H54 (cell line): Measurements from ENCODE around the gene SEMA4C.
"Not testable (repeated sequence)": the region's sequence is repeated elsewhere in the genome, so short reads cannot be mapped to it uniquely, and the experiment has no call there.

ENCODE experiments used
- DNase-seq: peaks from one replicate; pipeline ENCODE4 v3.0.0; 2011; ENCODE audit warnings: low spot score, mixed read lengths; ENCODE audit not compliant: insufficient read length
- FAIRE-seq: peaks from 3 replicates; lab custom pipeline; 2011; peaks lifted over from hg19 to GRCh38; lab: Jason Lieb, UNC
- POLR2A ChIP-seq: IDR thresholded peaks from 2 replicates; pipeline ENCODE4 v1.6.1; 2011; ENCODE audit warnings: low read depth, mild to moderate bottlenecking, low read length

Gene SEMA4C

DNA sequence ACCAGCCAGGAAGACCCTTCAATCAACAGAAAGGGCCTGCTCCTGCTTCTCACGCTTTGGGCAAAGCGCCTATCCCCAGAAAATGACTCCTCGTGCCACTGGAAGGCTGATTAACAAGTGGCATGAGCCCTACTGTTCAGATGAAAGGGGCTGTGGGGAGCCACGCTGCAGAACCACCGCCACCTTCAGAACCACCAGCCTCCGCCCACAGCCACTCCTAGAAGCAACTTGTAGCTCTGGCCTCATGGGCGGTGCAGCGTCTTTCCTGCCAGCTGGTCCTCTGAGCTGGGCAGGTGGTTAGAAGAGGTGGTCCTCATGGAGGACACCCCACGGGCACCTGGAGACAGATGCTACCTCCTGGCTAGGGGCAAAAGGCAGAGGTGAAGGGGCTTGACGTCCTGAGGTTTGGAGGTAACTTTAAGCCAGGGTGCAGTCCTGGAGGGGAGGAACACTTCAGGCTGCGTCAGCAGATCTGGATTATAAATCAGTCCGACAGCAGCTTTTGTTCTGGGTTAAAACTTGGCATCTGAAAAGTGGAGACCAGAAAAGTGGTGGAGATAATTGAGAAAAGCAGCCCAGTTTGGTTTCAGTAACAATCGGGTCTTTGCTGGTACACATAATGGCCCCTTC is 861 bp upstream of the SEMA4C start:
- no peak for DNase-seq

DNA sequence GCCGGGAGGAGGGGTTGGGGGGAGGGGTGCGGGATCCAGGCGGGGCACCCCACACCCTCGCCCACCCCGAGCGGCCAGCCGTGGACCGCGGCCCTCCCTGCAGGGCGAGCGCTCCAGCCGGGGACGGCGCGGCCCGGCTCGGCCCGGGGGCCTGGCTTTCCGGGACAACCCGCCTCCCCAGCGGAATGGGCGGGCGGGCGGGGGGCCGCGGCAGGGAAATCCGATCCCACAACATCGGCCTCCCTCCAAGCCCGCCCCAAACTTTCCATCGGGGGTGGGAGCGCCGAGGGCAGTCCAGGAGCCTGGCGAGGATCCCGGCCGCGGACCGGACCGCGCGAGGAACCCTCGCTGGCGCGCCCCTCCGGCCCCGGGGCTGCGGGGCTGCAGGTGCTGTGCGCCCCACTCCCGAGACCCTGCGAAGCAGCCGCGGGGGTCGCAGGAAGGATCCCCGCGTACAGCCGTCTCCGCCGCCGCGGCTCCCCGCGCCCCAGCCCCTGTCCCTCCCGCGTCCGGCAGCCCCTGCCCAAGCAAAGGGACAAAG is 529 bp downstream of the SEMA4C start:
- FAIRE-seq = no peak
- DNase-seq = peak; percentile 73
- no peak for TF ChIP-seq POLR2A

More for the DNA sequence above, 861 bp upstream of the SEMA4C start:
- TF ChIP-seq POLR2A = no peak
- no peak for FAIRE-seq

- DNase-seq (peak; percentile 95), FAIRE-seq (no peak)
- TF ChIP-seq POLR2A = peak; percentile 44
Observed at GRCh38 chr2:96868555-96869280, 1.2 kb downstream of the SEMA4C start.

DNA sequence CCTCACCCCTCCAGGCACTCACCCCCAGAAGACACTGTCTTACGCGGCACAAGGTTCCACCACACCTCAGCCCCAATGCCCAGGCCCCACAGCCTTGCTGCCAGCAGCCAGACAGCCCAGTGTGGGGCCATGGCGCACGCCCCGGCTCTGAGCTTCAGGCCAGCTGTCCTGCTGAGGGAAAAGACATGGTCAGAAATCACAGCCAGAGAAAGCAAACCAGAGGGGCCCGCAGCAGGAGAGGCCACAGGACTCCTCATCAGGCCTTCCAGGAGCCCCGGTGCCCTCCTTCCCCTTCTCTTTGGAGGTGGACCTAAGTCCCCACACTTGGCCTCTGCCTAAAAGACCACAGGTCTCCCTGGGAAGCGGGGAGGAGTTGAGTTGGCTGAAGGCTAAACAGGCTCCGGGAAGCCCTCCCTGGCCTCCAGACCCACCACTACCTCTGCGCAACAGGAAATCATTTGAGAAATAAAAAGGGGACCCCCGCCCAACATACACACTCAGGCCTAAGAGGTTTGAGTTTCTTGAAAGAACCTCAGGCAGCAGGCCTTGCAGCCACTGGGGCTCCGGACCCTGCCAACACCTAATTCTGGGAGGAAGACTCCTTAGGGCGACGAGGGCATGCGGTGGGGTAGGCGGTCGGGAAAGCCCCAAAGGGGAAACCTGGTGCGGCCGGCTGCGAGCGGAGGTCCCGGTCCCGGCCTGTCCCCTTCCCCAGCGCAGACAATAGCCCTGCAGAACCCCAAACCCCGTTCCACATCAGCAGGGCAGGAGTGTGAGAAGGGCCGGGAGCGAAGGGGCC is 1.9 kb downstream of the SEMA4C start:
- TF ChIP-seq POLR2A = no peak
- no peak for DNase-seq
- no peak for FAIRE-seq

- no peak for TF ChIP-seq POLR2A
- FAIRE-seq (no peak), DNase-seq (no peak)
Observed at GRCh38 chr2:96866986-96867755, 2.7 kb downstream of the SEMA4C start.

DNA sequence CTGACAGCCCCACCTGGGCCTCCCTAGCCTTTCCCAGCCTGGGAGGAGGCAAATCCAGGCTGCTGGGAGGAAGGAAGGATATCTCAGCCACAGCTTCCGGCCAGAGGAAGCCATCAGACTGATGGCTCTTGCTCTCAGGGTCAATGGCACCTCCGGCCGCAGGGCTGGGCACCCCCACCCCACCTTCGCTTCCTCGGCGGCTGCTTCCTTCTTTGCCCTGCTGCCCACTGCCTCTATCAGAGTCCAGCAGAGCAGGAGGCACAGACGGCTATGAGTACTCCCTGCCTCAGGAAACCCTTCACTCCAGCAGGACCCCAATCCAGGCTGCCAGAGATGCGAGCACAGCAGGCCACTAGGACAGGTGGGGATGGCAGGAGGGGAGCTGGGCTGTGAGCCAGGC is 3.3 kb downstream of the SEMA4C start:
- FAIRE-seq = no peak

GRCh38 chr2:96866149-96866548 is 3.7 kb downstream of the SEMA4C start:
- no peak for DNase-seq
- TF ChIP-seq POLR2A = no peak
- no peak for FAIRE-seq

More for the DNA sequence above, 3.3 kb downstream of the SEMA4C start:
- TF ChIP-seq POLR2A = no peak
- DNase-seq = no peak

GRCh38 chr2:96865654-96866053 is 4.2 kb downstream of the SEMA4C start:
- FAIRE-seq (no peak), DNase-seq (no peak)
- no peak for TF ChIP-seq POLR2A

GRCh38 chr2:96864343-96865091 is 5.4 kb downstream of the SEMA4C start:
- no peak for FAIRE-seq
- no peak for TF ChIP-seq POLR2A
- DNase-seq = no peak

GRCh38 chr2:96863575-96864342 is 6.1 kb downstream of the SEMA4C start:
- no peak for DNase-seq
- no peak for TF ChIP-seq POLR2A
- no peak for FAIRE-seq

DNA sequence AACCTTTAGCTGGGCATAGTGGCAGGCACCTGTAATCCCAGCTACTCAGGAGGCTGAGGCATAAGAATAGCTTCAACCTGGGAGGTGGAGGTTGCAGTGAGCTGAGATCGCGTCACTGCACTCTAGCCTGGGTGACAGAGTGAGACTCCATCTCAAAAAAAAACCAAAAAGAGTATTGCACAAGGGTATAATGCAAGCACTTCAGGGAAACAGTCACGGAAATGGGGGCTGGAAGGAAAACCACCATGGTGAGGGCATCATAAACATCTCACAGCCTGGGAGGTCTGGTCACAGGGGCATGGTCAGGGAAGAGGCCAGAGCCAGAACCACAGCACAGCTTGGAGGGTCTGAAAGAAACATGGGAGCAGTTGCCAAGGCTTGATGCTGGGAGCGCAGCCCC is 6.8 kb downstream of the SEMA4C start:
- DNase-seq, FAIRE-seq: not testable (repeated sequence)

DNA sequence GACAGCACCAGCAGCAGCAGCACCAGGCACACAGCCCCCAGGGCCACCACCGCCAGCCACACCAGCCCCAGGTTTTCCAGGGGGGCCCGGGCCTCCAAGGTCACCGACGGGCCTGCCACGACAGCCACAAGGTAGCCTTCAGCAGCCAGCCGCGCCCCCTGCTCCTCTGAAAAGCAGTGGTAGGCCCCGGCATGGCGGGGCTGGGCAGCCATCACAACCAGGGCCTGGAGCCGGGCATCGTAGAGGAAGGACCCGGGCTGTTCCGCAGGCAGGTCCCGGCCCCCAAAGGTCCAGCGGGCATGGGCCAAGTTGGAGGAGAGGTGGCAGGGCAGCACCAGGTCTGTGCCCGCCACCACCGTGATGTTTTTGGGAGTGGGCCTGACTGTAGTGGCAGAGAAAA is 8.8 kb downstream of the SEMA4C start:
- FAIRE-seq (no peak), DNase-seq (no peak)
- TF ChIP-seq POLR2A = no peak
